Measurements from ENCODE around the gene CSH1.
"Not testable (repeated sequence)": the region's sequence is repeated elsewhere in the genome, so short reads cannot be mapped to it uniquely, and the experiment has no call there.

The CSH1 gene

DNA sequence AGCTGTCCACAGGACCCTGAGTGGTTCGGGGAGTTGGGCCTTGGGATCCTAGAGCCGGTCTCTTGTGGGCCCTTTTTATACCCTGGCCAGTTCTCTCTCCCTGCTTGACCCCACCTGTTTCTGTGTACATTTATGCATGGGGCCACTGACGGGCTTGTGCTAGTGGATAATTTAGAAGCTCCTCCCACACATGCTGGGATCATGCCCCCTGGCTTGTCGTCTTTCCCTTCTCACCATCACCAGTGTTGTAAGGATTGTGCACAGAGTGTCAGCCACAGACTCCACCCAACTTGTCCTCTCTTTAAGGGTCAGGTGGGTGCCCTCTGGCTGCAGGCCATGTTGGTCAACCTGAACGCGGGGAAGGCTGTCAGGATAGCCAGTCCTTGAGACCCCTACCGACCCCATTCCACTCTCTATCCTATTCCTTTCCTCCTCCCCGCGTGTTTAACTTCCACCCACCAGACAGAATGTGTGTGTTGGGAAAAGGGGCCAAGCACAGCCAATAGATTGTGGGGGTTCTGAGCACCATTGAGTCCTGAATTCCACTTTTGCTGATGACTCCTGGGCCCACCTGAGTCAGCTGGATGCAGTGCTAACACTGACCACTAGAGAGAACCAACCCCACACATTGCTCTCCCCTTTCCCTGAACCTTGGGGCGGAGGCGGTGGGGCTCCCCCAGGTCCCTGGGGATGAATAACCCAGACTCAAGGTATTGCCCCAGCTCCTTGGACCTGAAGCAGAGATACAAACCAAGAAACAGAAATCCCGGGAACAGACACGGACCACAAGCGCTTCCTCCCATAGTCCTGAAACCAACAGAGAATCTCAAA lies at the start of gene CSH1:
TSS of gene CSH1 (minus strand) at position 51 of the 831 bp plus-strand sequence. CDS start 63 bp downstream, outside the sequence.
- not testable (repeated sequence) for DNase-seq

DNA sequence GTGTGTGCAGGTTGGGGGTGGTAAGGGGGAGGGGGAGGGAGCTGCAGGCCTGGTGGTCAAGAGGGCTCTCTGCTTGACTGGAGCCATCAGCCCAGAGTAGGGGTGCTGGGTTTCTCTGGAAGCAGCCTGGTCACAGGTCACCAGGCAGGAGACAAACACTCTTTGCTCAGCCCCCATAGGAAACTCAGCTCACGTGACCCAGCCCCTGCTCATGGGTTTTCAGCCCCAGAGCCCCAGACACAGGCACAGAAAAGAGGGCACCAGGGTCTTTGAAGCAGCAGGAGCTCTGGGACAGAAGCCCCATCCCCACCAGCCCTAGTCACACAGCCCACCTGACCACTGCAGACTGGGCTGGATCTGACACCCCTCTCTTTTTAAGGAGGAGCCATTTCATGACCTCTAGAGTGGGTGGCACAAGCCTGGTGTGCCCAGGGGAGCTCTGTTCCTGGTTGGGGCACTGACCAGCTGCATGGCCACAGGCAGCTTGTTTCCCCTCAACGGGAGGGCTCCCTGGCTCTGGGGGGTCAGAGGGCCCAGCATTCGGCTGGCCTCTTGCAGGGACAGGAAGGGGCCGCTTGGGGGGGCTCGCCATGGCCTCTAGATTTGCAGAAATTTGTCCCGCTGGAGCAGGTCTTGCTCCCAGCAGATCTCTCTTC lies 49.5 kb upstream of the CSH1 start:
- no peak for DNase-seq

DNA sequence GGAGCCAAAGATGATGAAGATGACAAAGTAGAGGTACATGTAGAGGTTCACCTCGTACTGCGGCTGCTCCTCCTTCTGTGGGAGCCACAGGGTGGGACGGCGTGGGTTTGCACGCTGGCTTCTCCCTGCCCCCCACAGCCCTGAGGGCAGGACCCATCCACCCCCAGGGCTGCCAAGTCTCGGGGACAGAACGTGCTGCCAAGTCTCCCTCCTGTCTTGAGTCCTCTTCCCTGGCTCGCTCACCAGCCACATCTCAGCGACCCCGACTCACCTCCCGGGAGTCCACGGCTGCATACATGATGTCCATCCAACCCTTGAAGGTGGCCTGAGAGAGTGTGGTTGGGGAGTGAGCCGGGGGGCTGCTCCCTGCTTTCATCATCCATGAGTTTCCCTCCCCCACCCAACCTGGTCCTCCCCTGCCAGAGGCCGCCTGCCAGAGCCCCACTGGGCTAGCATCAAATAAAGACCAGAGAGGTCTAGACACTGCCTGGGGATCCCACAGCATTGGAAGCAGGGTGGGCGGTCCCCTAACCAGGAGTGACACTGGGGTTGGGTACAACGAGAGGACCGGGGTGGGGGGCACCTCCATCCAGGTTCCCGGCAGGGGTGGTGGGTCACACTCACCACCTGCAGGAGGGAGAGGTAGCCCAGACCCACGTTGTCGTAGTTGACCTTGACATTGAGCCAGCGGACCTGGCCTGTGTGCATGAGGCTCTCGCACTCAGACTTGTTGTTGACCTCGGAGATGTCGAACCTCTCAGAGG lies 48.5 kb upstream of the CSH1 start:
- no peak for DNase-seq

DNA sequence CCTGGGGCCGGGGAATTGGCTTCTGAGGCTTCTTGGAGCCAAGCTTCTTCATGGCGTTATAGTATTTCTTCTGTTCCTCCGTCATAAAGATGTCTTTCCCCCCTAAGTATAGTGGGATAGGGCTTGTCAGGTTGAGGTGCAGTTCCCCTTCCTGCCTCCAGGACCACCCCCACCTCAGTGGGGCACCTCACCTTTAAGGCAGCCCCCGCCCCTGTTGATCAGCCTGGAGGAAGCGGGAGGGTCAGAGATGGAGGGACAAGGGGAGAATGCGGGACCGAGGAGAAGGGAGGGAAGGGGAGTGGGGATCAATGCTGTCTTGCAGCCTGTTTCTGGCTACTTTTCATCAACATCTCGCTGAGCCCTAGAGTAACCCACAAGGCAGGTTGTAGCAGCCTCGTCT lies 47.4 kb upstream of the CSH1 start:
- no peak for DNase-seq

DNA sequence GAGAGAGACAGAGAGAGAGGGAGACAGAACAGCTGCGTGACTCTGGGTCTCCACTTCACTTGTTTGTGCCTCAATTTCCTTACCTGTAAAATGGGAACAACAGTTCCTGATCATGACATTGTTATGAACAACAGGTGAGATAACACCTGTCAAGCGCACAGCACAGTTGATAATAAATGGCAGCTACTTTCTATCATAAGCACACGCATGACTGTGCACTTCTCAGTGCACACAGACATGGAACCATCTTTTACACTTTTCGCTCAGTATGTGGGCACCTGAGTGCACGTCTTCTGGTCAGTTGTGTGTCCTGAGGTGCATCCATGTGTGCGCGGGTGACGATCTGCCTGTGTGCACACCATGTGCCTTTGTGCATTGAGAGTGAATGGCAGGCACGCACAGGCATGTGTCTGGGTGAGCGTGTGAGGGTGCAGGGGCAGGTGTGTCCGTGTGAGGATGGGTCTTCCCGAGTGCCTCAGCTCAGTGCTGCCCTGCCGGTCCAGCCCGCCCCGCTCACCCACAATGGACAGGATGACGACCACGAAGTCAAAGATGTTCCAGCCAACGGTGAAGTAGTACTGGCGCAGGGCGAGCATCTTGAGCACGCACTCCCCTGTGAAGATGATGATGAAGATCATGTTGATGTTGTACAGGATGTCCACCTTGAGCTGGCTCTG lies 46.1 kb upstream of the CSH1 start:
- DNase-seq, result no peak

DNA sequence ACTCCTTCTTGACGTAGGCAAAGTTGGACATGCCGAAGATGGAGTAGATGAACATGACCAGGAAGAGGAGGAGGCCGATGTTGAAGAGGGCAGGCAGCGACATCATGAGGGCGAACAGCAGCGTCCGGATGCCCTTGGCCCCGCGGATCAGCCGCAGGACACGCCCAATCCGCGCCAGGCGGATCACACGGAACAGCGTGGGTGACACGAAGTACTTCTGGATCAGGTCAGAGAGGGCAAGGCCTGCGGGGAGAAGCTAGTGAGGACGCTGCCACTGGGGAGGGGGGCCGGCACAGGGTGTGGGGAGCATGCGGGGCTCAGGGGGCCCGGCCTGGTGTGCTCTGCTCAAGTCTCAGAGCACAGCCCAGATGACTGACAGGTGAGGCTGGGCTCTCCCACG lies 45.4 kb upstream of the CSH1 start:
- no peak for DNase-seq

DNA sequence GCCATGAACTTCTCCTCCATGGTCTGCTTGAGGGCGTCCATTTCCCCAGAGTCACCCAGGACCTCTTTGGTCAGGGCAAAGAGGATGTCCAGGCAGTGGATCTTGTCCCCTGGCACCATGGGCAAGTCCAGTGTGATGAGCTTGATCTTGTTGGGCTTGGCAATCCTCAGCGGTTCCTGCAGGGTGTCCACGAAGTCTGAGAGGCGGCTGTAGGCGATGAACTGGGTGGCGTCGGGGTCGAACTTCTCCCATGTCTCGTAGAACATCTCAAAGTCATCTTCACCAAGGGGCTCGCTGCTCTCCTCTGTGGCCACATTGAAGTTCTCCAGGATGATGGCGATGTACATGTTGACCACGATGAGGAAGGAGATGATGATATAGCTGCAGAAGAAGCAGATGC lies 44.8 kb upstream of the CSH1 start:
- no peak for DNase-seq

DNA sequence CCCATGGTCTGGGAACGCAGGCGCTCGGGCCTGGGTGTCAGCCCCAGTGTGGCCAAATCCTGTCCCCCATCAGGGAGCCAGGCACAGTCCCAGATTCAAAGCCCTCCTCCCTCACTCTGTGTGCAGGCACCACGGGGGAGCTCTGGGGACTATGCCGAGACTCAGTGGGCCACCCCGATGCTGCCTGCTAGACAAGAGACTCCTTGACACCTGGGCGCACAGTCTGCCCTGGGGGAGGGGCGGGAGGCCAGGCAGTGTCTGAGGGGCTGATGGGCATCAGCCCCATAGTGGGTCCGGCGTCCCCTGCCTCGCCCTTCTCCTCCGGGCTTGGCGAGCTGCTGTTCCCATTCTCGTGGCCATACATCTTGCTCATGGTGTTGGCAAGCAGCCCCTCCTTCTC lies 44.2 kb upstream of the CSH1 start:
- no peak for DNase-seq

DNA sequence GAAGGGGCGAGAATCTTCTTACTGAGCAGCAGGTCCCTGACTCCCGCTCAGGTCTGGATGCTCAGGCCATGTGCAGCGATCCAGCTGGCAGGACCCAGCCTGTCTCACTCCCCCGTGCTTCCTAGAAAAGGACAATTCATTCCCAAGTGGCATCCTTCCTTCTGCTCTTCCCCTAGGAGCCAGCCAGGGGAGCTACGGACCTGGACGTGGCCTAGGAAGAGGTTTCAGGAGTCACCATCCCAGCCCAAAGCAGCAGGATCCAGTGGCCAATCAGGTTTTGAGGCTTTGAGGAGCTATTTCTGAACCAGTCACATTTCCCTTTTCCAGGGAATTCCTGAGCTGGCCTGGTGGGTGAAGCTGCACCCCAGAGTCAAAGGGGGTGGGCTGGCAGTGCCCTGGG lies 43.5 kb upstream of the CSH1 start:
- no peak for DNase-seq

DNA sequence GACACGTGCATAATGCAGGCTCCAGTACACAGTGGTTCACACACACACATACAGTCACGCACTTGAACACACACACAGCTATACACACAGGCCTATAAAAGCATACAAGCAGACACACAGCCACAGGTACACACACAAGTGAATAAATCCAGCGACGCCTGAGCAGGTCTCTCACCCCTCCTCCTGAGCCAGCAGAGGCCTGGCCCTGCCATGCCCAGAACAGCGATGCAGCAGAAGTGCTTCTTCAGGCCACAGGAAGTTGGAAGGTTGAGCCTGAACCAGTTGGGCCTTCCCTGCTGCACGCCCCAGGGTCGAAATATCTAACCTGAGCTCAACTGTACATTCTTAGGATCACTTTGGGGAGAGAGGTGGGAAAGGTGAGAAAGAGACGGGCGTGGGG lies 43.0 kb upstream of the CSH1 start:
- no peak for DNase-seq

DNA sequence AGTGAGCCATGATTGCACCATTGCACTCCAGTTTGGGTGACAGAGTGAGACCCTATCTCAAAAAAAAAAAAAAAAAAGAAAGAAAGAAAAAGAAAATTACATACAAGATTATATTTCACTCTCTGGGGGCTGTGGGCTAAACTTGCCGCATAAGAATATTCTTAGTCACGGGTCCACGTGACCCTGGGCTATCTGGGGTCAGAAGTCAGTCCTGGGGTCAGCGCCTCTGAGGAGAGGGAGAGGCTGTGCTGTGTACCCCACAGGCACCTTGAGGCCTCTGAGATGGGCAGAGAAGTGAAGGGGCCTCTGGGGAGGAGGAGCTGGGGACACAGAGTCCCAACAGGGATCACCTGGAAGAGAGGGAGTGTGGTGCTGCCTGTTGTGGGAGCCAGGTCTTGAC lies 41.5 kb upstream of the CSH1 start:
- no peak for DNase-seq

DNA sequence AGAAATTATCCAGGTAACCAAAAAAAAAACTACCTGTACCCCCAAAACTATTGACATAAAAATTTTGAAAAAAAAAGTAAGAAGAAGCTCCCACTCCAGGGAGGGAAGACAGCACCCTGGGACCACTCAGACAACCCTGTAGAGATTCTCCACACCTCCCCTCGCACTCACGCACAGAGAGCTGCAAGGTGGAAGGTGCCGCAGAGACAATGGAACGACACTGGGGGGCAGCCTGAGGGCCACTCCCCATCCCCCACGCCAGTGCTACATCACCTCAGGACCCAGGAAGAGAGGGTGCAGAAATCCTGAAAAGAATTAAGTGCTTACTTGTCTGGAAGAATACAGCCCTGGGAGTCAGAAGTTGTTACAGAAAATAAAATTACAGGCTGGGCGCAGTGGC lies 40.9 kb upstream of the CSH1 start:
- no peak for DNase-seq

DNA sequence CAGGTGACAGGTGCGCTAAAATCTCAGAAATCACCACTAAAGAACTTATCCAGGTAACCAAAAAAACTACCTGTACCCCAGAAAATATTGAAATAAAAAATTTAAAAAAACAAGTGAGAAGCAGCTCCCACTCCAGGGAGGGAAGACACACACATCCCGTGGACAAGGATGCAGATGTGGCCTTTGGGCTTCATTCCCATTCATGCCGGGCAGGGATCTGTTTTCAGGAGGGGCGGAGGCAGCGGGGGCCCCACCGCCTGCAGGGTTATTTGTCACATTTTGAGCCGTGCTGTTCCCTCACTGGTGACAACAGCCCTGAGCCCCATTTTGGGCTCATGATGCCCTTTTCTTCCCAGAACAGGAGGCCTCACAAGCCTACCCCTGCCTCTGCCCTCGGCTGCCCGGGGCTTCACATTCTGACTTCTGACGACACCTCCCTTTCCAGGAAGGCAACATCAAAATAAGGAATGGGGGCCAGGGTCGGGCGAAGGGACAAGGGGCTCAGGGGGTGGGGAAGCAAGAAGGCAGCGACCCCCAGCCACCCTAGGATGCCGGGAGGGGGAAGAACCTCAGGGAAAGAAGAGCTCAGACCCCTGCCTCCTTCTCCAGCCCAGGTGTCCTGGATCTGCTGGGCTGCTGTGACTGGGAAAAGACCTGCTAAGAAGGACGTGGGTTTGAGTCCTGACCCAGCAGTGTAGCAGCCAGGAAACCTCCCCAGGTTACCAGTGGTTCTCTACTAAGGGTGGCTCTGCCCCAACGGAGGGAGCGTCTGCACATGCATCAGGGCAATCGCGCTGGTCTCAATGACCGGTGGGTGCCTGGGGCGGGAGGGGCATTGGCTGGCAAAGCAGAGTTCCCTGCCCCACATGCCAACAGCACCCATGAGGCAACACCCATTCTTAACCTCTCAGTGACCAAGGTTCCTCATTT lies 38.1 kb upstream of the CSH1 start:
- no peak for DNase-seq

DNA sequence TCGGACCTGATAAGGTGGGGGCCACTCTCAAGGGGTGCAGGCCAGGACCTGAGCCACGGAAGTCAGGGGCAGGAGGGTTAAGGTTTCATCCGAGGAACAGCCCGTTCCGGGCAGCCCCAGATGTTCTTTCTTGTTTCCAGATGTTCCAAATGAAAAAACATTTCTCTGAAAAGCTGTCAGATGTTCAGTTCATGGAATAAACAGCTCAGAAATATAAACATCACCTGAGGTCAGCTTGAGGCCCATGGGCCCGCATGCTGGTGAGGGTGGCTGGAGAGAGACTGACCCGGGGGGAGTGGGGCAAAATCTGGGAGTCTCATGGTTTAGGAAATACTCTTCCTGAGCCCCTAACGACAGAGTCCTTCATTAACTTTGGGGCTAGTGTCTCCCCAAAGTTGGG lies 37.2 kb upstream of the CSH1 start:
- DNase-seq, result no peak

DNA sequence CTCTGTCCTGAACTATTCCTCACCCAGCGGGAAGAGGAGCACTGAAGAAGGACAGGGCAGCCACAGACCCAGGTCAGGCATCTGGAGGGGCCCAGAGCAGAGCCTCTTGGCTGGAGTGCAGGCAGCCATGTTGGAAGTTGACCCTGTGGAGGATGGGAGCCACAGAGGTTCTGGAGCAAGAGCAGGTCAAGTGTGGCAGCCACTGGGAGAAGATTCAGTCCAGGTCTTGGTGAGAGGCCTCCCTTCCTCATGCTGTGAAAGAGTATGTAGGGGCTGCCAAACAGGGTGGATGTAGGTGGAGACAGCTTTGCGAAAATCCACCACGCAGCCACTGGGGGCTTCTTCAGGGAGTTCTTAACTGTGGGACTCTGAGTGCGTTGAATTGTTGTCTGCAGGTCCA lies 36.3 kb upstream of the CSH1 start:
- no peak for DNase-seq

DNA sequence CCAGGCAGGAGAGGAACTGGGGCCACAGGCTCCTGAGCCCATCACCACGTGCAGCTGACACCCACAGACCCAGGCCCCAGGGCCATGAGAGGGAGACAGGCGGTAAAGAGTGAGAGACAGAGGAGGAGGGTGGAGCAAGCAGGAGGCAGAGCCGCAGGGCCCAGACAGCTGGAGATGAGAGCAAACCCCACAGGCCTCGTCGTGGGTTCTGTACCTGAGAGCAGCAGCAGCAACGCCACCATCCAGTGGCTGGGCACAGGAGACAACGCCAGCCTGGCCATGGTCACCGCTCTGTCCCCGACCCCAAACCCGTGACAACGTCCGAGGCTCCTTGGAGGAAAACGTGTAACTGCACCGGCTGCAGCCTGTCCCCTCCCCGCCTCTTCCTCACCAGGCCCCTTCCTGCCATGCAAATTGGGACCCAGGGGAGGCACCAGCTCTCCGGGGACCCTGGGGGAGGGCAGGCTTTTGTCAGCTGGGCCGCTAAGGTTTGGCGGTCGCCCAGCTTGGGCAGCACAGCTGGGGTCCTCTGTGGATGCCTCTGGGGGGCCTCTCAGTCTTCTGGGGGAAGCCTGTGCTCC lies 35.7 kb upstream of the CSH1 start, which contains the start of gene CD79B:
TSS of gene CD79B (minus strand) at position 351 of the 581 bp plus-strand sequence. CDS start at position 281, 70 bp downstream.
- DNase-seq, result no peak

DNA sequence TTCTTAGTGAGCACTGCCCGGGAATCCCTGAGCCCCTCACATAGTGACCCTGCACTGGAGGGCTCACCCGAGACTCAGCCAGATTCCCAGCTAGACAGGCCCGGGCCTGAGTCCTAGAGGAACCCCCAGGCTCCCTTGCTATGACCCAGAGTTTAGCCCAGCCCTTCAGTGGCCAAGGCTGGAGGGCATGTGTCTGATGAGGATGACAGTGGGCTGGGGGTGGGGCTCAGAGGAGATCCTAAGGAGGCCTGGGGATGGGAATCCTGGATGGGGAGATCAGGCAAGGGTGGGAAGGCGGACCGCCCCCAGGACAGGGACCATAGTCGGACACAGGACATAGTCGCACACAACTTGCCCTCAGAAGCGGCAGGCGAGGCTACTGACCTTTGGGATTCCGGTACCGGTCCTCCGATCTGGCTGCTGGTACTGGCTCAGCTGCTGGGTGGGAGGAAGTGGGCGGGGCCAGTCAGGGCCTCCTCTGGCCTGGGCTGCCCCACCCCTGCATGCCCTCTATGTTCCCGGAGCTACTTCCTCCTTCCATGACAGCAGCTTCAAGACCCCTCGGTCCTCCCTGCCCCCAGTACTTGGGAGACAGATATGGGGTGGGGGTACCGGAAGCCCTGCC lies 34.7 kb upstream of the CSH1 start:
- no peak for DNase-seq

DNA sequence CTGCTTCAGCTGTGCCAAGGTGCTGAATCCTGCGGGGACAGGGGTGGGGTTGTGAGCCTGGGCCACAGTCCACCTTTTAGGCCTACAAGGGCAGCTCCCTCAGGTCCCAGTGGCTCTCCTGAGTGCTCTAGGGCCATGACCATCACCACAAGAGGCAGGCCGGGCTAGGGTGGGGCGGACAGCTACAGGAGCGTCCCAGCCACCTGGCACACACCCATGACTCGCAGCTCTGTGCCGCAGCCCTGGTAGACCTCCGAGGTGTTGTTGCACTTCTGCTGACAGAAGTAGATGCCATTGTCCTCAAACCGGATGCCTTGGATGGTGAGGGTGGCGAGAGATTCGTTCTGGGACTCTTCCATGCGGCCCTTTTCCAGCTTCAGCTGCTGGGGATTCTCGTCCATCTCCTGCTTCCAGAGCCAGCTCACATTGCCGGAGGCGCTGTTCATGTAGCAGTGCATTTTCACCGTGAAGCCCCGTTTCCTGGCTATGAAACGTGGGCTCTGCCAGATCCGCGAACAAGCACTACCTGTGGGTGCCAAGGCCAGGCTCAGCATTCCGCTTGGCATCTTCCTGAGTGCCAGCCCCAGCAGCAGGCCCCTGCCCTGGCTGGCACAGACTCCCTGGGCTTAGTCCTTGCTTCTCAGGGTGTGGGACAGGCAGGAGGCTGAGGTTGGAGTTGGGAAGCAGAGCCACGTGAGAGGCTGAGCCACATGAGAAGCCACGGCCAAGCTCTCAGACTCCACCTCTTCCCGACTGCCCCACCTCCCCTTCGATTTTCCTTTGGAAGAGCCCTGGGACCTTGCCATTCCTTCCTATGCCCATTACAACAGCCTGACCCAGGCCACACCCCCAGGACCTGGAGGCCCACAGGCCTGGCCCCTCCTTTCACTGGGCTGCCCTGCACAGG lies 33.7 kb upstream of the CSH1 start:
- no peak for DNase-seq

DNA sequence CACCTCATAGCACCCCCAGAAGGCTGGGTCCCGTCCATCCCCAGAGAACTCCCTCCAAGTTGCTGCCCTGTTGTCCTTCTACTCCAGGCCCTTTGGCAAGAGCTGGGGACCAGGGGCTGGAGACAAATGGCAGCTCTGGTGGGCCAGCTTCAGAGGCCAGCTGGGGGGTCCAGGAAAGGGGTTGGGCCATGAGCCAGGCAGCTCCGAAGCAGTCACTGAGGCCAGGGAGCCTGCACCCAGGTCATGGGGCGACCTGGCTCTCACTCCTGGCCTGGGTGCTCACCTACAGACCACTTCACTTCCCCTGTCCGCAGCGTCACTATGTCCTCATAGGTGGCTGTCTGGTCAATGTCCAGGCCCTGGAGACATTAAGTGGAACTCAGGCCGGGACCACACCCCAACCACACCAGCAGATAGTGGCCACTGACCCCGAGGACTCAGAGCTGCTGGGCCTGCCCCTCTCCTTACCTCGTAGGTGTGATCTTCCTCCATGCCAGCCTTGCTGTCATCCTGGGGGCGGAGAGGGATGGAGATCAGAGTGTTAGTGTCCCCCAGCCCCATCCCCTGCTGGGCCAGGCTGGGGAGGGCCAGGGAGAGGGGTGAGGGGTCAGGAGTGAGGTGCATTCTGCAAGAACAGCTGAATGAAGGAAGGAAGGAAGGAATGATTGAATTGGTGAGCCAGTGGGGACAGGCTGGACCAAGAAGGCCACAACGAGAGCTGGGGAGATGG lies 32.8 kb upstream of the CSH1 start:
- DNase-seq, result no peak

Measured in NCI-H2029 treated with DMSO at 0.1 percent for 48 hours (cell line).